GM18858 (cell line): ENCODE results near the gene BMP7.
"Not testable (repeated sequence)": the region's sequence is repeated elsewhere in the genome, so short reads cannot be mapped to it uniquely, and the experiment has no call there.

ENCODE experiments used
- ATAC-seq: cut with Tn5 transposase; IDR thresholded peaks from one replicate; pipeline ENCODE4 v1.9.1; 2021; ENCODE audit not compliant: unreplicated experiment

Gene BMP7

DNA sequence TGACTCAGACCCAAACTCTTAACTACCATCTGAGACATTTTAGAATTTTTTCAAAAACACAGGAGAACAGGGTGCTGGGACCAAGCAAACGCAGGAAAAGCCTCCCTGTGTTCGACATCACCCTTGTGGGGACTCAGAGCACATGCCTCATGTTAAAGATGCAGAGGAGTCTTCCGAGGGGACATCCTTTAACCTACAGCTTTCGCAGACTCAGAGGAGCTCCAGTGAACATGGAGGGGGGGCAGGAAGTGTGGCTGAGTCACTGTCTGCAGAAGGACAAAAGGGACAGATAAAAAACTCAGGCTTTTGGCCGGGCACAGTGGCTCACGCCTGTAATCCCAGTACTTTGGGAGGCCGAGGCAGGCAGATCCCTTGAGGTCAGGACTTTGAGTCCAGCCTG is 15.1 kb downstream of the BMP7 start:
- no peak for ATAC-seq

DNA sequence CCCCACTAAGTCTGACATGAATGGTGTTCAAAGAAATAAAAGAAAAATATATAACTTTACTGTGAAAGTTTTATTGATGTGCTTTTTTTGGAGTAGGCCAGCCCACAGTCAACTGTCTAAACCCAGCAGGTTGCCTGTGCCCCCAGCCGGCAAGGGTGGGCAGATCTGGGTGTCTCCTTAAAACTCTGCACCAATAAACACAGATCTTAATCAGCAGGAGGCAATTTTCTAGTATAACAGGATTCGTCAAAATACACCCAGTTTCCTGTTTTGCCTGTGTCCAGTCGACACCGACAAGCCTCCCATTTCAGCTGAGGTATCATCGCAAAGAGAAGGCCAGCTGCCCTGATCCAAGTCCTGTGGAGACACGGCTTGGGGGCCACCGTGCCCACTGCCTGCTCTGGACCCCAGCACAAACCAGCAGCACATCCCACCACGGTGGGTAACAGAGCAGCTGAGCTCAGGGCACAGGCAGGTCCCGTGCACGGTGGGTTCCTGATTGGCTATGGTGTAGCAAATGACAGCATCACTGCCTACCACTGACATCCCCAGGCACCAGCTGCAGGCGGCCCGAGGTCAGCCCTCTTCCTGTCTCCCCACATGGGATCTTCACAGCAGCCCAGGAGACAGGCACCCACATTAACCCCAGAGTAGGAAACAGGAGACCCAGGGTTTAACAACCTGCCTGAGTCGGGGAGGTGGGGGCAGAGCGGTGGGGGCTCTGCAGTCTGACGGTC is 15.7 kb downstream of the BMP7 start:
- no peak for ATAC-seq

DNA sequence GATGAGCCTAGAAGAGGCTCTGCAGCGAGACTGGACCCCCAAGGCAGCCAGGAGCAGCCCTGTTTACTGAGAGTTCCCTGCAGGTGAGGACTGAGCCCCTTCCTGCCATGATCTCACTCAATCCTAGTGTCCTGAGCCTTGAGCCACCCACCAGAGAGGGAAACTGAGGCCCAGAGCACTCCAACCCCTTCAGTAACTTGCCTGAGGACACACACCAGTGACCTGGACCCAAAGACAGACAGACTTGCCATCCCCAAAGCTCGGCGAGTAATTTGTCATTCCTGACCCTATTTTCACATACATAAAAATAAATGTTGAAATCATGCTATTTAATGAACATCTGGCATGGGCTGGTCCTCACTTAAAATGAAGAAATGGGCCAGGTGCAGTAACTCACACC is 16.7 kb downstream of the BMP7 start:
- no peak for ATAC-seq

DNA sequence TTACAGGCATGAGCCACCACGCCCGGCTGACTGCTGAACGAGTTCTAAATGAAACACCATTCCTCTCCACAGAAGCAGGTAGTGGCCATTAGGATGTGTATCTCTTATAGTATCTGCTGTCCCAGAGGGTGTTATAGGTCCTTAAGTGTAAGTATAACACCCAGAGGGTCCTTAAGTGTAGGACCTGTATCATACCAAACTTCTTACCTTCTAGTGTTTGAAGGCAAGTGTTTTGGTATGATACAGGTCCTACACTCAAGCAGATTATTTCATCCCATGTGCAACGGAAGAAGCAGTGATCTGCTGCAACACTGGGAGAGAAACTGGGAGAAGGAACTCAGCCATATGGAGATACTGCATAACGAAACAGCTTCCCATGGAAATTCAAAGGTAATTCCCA is 17.4 kb downstream of the BMP7 start:
- no peak for ATAC-seq

DNA sequence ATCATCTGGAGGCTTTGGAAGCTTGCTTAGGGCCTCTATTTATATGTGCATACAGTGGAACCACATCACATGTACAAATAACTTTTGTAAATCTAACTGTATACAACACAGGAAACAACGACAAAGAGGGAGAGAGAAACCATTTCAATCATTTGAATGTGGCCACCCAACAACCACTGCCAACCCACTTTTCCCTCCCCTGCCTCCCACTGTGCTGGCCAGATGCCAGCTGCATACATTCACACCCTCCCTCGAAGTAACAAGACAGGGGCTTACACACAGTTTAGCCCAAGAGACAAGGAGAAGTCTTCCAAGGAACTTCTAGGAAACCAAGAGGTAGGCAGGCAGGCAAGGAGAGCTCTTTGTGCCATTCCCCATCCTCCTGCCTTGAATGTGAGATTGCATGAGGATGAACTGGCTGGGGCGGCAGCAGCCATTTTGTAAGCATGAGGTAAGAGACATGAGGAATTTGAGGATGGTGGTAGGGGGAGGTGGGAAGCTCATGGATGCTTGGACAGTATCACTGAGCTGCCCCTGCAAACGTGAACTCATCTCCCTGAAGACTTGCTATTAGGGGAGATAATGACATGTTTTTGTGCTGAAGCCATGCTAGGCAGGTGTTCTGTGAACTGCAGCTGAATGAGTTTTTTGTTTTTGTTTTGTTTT is 18.2 kb downstream of the BMP7 start:
- ATAC-seq, result no peak

DNA sequence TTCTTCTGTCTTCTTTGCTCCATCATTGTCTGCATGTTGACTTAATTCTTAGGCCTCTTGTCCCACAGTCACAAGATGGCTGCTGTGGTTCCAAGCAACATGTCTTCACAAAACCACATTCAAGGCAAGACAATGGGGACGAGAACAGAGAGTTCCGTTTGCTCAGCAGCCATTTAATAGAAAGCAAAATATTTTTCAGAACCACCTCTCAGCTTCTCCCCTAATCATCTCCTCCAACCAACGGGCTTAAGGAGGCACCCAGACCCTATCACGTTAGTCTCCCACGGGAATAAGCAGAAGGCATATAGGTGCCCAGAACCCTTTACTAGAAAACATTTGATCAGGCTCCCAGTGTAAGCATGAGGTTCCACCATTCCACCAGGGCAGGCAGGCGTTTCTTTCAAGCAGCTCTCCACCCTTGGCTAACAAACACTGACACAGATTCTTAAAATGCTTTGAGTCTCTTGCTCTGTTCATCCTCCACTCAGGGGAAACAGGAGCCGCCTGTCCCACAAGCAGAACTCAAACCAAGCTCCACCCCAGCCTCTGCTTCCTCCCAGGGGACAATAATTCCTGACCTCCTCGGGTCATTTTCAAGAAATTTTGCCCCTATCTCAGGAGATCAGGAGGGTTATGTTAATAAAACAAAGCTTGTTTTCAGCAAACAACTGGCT is 19.0 kb downstream of the BMP7 start:
- no peak for ATAC-seq

DNA sequence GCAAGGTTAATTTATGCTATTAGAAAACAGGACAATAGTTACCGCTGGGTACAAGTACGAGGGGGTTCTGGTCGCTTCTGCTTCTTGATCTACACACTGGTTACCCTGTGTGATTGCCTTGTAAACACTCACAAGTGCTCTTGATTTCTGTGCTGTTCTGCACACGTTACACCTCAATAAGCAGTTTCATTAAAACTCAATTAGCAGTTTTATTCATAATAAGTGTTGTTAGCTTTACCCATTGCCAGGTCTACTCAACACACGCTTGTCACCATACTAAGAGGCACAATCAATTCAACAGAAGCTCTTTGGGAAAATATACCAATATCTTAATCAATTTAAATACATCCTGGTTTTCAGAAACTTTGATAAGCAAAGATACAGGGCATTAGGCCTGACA is 20.4 kb downstream of the BMP7 start:
- ATAC-seq, result no peak

DNA sequence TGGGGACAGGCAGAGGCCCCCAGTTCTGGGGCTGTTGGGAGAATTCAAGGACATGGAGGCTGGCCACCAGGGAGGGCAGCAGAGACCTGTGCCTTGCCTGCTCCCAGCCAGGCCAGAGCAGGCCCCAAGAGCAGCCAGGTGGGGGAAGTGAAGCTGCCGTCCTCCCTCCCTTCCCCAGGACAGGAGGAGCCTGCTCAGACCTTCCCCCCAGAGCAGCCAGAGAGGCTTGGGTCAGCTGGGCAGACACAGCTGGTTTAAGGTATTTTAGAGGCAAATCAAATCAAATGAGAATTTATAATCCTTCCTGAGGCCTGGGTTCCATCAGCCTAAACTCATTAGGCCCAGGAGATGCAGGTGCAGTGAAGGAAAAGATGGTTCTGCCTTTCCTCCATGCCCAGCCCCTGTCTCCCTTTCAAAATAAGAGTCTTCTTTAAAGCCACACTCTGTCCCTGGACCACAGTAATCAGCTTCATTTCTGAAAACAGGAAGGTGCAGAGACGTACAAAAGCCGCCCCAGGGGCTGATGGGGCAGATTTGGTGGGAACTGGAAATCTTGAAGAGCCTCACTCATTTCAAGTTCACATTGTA is 21.7 kb downstream of the BMP7 start:
- ATAC-seq, result no peak

DNA sequence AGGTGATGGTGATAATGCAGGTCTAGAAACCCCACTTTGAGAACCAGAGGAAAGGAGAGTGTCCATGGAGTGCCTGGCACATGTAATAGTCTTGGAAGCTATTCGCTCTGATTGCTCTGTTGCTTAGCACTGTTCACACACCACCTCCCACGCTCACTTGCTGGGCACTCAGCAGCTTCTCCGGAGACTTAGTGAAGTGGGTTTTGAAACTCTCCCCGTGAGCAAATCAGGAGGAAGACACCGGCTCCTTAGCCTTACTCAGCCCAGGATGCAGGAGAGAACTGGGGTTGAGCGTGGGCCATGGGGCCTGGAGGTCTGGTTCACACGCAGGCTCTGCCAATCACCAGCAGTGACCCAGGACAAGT is 22.2 kb downstream of the BMP7 start:
- no peak for ATAC-seq

DNA sequence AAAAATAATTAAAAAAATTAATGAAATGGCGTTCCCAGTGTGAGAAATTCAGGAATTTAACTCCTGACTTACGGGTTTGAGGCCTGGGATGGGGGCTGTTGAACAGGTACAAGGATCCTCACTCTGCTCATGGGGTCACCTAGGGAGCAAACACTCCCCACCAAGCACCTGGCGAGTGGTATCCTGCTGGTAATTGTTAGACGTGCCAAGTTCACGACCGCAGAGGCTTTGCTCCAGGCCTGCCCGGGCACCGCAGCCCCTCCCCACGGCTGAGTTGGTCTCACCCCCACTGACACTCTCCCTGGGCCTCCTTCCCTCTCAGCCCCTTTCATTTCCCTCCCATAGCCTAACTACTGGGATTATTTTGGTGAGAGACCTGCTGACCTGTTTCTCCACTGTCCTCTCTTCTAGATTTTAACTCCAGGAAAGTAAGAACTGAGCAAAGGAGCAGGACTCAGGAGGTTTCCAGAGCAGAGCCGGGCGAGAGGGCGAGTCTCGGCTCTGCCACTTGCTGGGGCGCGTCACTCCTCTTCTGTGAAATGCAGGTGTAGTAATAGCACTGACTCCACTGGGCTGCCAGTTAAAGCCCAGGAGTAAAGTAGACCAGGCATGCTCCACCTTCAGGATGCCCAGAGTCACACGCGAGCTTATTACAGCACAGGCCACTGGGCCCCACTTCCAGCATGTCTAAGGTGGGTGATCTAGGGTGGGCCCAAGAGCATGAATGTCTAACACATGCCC is 22.8 kb downstream of the BMP7 start:
- ATAC-seq, result no peak

DNA sequence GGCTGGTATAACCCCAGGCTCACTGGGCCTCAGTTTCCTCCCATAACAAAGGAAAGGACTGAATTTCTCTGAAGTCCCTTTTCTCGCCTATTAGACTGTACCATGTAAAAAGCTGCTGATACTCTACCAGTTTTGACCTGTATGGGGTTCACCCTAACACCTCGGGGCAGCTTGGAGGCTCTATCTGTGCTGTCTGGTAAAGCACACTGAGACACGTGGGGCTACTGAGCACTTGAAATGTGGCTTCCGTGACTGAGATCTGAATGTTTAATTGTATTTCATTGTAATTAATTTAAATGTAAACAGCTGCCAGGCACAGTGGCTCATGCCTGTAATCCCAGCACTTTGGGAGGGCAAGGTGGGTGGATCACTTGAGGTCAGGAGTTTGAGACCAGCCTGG is 24.0 kb downstream of the BMP7 start:
- ATAC-seq, result no peak

DNA sequence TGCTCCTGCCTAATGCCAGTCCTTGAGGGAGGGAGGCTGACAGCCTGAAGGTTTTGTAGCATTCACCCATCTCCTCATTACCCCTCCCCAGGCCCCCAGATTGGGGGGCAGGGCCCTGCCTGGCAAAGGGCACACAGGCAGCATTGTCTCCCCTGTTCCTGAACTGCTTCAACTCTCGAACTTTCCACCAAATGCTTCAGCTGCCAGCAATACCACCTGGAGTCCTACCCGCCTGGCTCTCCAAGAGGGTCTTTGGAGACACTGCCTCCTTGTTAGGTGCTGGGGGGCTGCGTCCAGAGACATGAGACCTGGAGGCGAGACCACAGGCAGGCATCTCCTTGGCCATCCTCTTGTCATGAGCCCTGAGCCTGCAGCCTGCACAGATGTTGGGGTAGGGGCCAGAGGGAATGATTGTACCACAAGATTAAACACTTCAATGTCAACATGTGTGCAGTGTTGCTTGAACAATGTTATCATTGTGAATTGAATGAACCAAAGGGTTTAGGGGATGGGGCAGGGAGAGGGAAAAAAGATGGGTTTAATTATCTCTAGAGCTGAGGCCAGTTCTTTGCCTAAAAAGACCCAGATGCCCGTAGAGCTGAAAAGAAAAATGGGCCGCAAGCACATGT is 25.0 kb downstream of the BMP7 start:
- ATAC-seq, result no peak

DNA sequence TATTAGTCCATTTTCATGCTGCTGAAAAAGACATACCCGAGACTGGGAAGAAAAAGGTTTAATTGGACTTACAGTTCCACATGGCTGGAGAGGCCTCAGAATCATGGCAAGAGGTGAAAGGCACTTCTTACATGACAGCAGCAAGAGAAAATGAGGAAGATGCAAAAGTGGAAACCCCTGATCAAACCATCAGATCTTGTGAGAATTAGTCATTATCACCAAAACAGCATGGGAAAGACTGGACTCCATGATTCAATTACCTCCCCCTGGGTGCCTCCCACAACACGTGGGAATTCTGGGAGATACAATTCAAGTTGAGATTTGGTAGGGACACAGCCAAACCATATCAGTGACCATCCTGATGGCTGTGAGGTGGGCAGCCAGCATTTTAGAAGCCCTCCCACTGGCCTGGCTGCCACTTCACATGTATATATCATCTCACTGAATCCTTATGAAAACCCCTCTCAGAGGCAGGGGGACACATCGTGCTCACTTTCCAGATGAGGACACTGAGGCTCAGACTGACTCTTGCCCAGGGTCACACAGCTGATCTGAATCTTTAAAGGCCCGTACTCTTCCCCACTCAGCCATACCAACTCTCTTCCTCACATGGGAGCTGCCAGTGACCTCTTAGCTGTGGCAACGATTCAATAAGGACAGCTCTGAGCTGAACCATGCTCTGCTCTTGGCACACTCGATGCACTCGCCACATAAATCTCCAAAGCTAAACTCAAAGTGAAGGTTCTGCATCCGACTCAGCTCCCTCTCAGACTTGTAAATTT is 25.7 kb downstream of the BMP7 start:
- ATAC-seq, result no peak

DNA sequence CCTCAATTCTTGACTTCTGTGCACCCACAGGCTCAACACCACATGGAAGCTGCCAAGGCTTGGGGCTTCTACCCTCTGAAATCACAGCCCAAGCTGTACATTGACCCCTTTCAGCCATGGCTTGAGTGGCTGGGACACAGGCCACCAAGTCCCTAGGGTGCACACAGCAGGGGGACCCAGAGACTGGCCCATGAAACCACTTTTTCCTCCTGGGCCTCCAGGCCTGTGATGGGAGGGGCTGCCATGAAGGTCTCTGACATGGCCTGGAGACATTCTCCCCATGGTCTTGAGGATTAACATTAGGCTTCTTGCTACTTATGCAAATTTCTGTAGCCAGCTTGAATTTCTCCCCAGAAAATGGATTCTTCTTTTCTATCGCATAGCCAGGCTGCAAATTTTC is 26.7 kb downstream of the BMP7 start:
- ATAC-seq, result not testable (repeated sequence)

DNA sequence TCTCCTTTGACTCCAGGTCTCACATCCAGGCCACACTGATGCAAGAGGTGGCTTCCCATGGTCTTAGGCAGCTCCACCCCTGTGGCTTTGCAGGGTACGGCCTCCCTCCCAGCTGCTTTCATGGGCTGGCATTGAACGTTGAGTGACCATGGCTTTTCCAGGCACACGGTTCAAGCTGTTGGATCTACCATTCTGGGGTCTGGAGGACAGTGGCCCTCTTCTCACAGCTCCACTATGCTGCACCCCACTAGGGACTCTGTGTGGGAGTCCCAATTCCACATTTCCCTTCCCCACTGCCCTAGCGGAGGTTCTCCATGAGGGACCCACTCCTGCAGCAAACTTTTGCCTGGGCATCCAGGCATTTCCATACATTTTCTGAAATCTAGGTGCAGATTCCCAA is 27.1 kb downstream of the BMP7 start:
- not testable (repeated sequence) for ATAC-seq

DNA sequence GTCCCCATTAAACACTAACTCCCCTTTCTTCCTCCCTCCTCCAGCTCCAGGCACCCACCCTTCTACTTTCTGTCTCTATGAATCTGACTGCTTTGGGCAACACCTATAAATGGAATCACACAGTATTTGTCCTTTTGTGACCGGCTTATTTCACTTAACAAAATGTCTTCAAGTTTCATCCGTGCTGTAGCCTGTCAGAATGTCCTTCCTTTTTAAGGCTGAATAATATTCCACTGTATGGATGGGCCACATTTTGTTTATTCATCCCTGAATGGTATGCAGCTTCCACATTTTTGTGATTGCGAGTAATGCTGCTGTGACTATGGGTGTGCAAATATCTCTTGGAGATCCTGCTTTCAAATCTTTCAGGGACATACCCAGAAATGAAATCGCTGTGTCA is 28.4 kb downstream of the BMP7 start:
- ATAC-seq, result no peak

DNA sequence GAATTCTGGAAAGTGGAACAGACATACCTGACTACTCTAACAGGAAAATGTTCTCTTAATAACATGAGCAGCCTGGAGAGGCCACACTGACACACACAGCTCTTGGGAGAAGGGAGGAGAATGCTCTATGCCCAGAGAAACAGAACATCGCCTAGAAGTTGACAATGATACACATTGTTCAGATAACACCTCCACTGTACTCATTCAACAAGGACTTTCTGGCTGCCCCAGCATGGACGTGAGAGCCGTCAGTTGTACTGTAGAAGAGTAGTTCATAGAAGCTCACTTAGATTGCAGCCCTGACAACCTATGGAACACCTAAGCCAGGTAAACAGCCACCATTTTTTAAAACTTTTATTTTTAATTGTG is 28.9 kb downstream of the BMP7 start:
- no peak for ATAC-seq

DNA sequence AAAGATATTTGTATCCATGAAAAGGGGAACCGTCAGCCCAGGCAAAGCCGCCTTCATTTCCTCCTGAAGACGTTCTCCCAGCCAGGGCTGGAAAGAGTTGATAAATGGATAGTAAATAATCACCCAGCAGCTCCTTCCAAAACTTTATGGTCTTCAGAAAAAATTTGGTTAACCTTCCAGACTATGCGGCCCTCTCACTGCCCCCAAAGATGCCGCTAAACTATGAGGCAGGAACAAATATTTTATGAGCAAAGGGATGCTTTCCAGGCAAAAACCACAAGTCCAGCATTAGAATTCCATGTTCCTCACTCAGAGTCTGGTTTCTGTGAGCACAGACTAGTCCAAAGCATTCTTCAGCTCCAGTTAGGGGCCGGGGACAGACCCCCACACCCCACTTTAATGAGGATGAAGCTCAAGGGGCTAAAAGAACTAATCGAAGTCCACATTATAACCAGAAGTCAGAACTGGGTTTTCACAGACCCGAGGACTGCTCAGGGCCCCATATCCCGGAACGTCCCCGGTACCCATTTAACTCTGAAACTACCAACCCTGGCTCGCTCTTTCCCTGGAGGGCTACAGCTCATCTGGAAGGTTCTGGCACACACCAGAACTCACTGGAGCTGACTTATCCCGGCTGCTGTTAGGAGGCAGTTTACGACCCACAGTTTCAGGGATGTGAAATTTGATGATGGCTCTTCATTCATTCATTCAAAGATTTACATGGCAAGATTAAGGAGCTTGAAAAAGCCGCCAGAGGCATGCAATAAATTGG is 29.4 kb downstream of the BMP7 start:
- ATAC-seq, result no peak

DNA sequence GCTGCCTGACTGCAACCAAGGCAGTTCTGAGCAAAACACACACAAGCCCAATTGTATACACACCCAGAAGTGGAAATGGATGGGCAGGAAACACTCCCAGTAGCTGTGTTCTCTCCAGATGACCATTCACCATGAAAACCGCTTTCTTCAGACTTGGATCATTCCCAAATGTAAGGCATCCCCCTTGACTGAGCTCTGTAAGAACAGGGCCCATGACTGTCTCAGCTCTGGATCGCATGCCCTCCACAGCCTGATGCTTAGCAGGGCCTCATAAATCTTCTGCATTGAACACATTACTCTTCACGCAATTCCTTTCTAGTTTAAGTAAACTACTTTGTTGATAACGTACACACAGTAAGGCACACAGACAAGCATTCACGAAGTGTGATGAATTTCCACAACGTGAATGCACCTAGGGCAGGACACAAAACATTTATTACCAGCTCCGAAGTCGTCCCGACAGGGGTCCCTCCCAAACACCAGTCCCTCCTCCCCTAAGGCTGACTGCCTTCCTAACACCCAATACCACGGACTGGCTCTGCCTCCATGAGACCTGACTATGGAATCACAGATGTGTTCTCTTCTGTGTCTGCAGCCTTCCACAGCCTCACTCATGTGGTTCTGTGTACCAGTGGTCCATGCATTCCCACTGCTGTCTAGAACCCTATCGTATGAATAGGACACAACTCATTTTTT is 31.7 kb downstream of the BMP7 start:
- ATAC-seq, result no peak
